GM19328 (cell line): ENCODE results near the gene DLAT.
"Not testable (repeated sequence)": the region's sequence is repeated elsewhere in the genome, so short reads cannot be mapped to it uniquely, and the experiment has no call there.

ENCODE experiments used
- ATAC-seq: cut with Tn5 transposase; IDR thresholded peaks from one replicate; pipeline ENCODE4 v1.9.1; 2021; ENCODE audit warnings: mild to moderate bottlenecking, moderate library complexity; ENCODE audit not compliant: unreplicated experiment

Gene DLAT

GRCh38 chr11:112004389-112004788, 20.8 kb upstream of the DLAT start:
- peak; percentile 98 for ATAC-seq

GRCh38 chr11:112005422-112006094, 19.6 kb upstream of the DLAT start:
- ATAC-seq: no peak

DNA sequence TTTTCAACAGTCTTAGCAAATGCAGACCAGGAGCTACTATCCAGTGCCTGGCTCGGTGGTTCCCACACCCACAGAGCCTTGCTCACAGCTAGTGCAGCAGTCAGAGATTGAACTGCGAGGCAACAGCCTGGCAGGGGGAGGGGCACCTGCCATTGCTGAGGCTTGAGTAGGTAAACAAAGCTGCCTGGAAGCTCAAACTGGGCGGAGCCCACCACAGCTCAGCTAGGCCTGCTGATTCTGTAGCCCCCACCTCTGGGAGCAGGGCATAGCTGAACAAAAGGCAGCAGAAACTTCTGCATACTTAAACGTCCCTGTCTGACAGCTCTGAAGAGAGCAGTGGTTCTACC, 19.1 kb upstream of the DLAT start:
- not testable (repeated sequence) for ATAC-seq

GRCh38 chr11:112011451-112011850, 13.8 kb upstream of the DLAT start:
- ATAC-seq: not testable (repeated sequence)

- ATAC-seq: no peak
These were observed 12.3 kb upstream of the DLAT start for GRCh38 chr11:112012874-112013273.

DNA sequence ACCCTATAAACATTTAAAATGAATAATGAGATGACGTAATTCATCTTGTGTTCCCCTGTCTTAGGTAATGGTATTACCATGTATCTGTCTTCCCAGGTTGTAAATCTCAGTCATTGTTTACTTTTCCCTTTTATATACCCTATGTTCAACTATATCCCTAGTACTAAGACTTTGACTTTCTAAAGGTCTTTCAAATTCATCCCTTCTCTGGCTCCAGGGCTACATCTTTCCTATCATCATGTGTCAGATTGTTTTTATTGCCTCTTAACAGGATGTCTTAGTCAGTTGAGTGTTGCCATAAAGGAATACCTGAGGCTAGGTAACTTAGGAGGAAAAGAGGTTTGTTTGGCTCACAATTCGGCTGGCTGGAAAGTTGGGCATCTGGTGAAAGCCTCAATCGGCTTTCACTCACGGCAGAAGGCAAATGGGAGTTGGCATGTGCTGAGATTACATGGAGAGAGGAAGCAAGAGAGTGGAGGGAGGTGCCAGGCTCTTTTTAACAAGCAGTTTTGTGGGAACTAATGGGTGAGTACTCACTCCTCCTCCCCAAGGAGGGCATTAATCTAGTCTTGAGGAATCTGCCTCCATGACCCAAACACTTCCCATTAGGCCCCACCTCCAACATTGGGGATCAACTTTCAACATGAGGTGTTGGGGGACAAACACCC, 11.6 kb upstream of the DLAT start:
- ATAC-seq: no peak

DNA sequence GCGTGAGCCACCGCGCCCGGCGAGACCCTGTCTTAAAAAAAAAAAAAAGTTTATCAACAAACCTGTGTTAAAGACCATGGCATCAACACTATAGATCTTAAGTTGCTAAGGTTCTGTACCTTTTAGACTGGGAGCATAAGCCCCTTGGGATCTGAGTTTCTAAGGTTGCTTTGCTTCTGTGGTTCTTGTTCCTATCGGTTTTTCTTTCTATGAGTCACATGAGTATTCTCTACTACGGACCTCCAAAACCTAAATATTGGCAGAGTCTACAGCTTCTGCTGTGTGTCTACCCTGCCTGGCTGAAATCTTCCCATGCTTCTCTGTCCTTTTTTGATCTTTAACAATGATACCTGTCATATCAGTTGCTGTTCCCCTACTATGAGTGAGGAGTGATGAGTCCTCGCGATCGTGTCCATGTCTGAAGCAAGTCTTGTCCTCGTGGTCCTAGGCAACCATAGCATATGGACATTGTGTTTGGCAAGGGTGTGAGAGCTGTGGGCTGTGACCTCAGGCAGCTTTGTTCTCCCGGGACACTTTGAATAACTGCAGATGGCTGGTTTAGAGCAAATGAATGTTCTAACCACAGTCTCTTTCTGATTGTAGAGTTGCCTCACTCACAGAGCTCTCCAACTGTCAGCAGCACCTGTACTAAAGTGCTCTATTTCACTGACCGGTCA, 9.0 kb upstream of the DLAT start:
- ATAC-seq: peak; percentile 90

DNA sequence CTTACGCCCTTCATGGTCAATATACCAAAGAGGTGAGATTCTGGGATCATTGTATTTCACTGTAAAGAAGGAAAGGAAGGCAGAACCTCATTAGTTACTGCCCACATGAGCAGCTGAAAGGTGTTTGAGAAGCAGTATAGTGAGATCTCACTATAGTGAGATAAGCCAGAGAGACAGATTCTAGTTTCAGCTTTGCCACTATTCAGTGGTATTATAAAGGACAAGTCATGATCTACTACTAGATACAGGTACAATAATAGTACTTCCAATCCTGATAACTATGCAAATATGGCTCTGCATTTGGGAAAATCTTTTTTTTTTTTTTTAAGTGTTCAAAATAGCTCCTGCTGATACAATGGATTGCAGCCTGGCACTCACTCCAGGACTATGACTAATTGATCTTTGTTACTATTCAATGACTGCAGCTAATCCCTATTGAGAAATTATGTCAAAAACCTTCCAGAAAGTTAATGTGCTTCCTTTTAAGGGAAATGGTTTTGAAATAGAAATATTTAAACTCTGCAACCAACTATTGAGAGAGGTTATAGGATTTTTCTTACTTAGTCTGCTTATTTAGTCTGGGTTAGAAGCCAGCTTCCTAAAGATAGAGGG, 8.3 kb upstream of the DLAT start:
- ATAC-seq: peak; percentile 43

DNA sequence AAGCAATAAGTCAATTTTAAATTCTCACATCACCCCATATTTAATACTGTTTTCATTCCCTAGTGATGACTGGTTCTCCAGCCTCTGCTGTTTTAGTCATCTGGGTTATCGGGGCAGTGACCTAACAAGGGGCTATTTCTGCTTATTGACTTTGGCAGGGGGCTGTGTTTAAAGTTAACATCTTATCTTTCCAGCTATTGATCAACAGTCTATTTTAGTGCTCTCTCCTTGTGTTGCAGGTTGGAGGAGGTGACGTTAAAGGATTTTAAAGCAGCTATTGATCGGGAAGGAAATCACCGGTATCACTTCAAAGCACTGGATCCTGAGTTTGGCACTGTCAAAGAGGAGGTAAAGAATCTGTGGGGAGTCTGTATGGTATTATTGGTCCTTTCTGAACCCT, 7.7 kb upstream of the DLAT start:
- ATAC-seq: no peak

- no peak for ATAC-seq
These were observed 6.1 kb upstream of the DLAT start for GRCh38 chr11:112019066-112019465.

DNA sequence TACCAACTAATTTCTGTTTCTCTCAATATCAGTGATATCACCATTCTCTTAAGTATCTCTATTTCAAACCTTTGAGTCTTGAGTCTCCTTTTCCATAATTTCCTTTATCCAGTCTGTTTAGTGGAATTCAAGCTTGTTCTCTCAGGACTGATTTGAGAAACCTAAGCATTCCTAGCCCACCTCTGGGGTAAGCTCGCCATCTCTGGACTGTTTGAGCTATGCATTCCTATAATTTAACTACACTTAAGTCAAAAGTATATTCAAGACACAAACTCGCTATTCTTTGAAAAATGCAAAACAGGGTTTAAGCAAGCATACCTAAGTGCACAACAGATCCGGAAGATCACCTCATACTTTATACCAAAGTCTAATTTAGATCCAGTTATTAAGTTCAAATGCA, 2.1 kb upstream of the DLAT start:
- no peak for ATAC-seq

GRCh38 chr11:112024178-112024772, 933 bp upstream of the DLAT start:
- no peak for ATAC-seq

GRCh38 chr11:112025707-112026106, 499 bp downstream of the DLAT start:
- ATAC-seq: no peak

DNA sequence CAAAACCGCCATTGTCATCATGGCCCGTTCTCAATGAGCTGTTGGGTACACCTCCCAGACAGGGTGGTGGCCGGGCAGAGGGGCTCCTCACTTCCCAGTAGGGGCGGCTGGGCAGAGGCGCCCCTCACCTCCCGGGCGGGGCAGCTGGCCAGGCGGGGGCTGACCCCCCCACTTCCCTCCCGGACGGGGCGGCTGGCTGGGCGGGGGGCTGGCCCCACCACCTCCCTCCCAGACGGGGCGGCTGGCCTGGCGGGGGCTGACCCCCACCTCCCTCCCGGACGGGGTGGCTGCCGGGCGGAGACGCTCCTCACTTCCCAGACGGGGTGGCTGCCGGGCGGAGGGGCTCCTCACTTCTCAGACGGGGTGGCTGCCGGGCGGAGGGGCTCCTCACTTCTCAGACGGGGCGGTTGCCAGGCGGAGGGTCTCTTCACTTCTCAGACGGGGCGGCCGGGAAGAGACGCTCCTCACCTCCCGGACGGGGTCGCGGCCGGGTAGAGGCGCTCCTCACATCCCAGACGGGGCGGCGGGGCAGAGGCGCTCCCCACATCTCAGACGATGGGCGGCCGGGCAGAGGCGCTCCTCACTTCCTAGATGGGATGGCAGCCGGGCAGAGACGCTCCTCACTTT, 1.7 kb downstream of the DLAT start:
- not testable (repeated sequence) for ATAC-seq

- no peak for ATAC-seq
These were observed 4.3 kb downstream of the DLAT start for GRCh38 chr11:112029460-112029859.

GRCh38 chr11:112033902-112034301, 8.7 kb downstream of the DLAT start:
- no peak for ATAC-seq

DNA sequence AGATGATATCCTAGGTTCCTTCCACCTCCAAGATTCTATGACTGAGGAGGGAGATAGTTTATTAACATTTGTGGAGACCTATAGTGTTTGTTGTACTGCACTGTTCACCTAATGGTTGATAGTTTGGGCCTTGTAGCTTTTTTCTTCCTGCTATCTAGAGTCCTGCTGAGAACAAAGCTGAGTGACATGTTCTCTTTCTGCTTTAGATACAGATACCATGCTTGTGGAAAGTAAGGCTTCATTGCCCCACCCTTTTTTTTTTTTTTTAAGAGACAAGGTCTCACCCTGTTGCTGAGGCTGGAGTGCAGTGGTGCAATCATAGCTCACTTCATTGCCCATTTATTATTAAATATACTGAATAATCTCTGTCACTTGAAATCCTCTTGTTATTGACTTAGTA, 12.3 kb downstream of the DLAT start:
- no peak for ATAC-seq

GRCh38 chr11:112042161-112042960, 17.2 kb downstream of the DLAT start:
- no peak for ATAC-seq

- ATAC-seq: no peak
These were observed 17.7 kb downstream of the DLAT start for GRCh38 chr11:112042961-112043304.

DNA sequence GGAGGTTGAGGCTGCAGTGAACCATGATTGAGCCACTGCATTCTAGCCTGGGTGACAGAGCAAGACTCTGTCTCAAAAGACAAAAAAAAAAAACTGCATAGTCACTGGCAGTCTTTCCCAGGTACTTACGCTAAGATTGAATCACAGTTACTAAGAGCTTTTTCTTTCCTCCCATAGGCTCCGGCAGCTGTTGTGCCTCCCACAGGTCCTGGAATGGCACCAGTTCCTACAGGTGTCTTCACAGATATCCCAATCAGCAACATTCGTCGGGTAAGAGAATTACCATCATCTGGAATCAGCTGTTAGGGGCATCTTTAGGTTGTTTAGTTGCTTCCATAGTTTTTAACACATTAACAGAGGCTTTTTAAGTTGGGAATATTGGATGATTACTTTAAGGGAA, 19.8 kb downstream of the DLAT start:
- ATAC-seq: no peak
